Activated gamma-delta T cell treated with Interleukin-2 at 50 U/mL for 16 hours (primary cell): ENCODE measurements around the gene GM2A.
"Not testable (repeated sequence)": the region's sequence is repeated elsewhere in the genome, so short reads cannot be mapped to it uniquely, and the experiment has no call there.

ENCODE experiments used
- DNase-seq: peaks from one replicate; pipeline ENCODE4 v3.0.0-alpha.2; 2020

Gene GM2A

GRCh38 chr5:151230048-151230680, 22.8 kb upstream of the GM2A start:
- no peak for DNase-seq

- DNase-seq, result no peak
Observed at GRCh38 chr5:151231359-151231758, 21.6 kb upstream of the GM2A start.

GRCh38 chr5:151233616-151234085, 19.3 kb upstream of the GM2A start:
- DNase-seq, result no peak

- peak; percentile 48 for DNase-seq
Observed at GRCh38 chr5:151234476-151235238, 18.3 kb upstream of the GM2A start.

- DNase-seq, result not testable (repeated sequence)
Observed at GRCh38 chr5:151235239-151235571, 17.8 kb upstream of the GM2A start.

- no peak for DNase-seq
Observed at GRCh38 chr5:151236888-151237287, 16.1 kb upstream of the GM2A start.

GRCh38 chr5:151237685-151238084, 15.3 kb upstream of the GM2A start:
- no peak for DNase-seq

GRCh38 chr5:151238303-151238741, 14.7 kb upstream of the GM2A start:
- DNase-seq, result no peak

- DNase-seq, result peak; percentile 56
Observed at GRCh38 chr5:151239237-151239861, 13.6 kb upstream of the GM2A start.

- DNase-seq, result not testable (repeated sequence)
Observed at GRCh38 chr5:151240268-151240835, 12.6 kb upstream of the GM2A start.

GRCh38 chr5:151240924-151241635, 11.9 kb upstream of the GM2A start:
- DNase-seq, result no peak

GRCh38 chr5:151243127-151243526, 9.9 kb upstream of the GM2A start:
- no peak for DNase-seq

GRCh38 chr5:151243564-151243963, 9.4 kb upstream of the GM2A start:
- no peak for DNase-seq

GRCh38 chr5:151244206-151244605, 8.8 kb upstream of the GM2A start:
- no peak for DNase-seq

- no peak for DNase-seq
Observed at GRCh38 chr5:151245680-151246219, 7.2 kb upstream of the GM2A start.

GRCh38 chr5:151248651-151249050, 4.3 kb upstream of the GM2A start:
- DNase-seq, result no peak

GRCh38 chr5:151249281-151249680, 3.7 kb upstream of the GM2A start:
- no peak for DNase-seq

- DNase-seq, result no peak
Observed at GRCh38 chr5:151250346-151251000, 2.5 kb upstream of the GM2A start.

- no peak for DNase-seq
Observed at GRCh38 chr5:151251001-151251551, 1.9 kb upstream of the GM2A start.

- DNase-seq, result no peak
Observed at GRCh38 chr5:151251621-151252020, 1.4 kb upstream of the GM2A start.

GRCh38 chr5:151253605-151253950, 593 bp downstream of the GM2A start:
- DNase-seq, result no peak

- DNase-seq, result no peak
Observed at GRCh38 chr5:151254556-151254955, 1.6 kb downstream of the GM2A start.
